KBM-7 (cell line): ENCODE results near the gene LPP.
A peak's percentile ranks its signal among the peaks of the same experiment; 100 is the strongest.

ENCODE experiments used
- DNase-seq: peaks from one replicate; pipeline ENCODE4 v3.0.0-alpha.2; 2015
- in situ Hi-C: fragments of 300-500 bp; cut with MboI; formaldehyde crosslinking; loops from 2 replicates; pipeline ENCODE4 v1.14.3; 2020; ENCODE audit warnings: low sequenced_read_pairs, low pct_unique_long_range_greater_than_20kb, mixed read lengths

The LPP gene

DNA sequence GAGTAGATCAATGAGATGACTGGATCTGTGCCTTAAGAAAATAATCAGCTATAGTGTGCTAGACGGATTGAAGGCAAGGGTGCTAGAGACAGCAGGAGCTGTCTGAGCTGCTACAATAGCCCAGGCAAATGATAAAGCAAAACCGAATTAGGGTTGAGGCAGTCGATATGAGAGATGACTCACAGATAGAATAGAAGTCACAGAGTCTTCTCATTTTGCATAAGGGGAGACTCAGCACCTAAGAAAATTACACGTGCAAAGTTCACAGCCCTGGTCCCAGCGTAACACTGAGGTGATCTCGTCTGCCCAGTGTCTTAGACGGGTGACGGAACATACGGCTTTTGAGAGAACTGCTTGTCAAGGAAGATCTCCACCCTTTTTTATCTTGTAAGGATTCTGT lies 11.6 kb downstream of the LPP start:
- in situ Hi-C loops = no loop called here

DNA sequence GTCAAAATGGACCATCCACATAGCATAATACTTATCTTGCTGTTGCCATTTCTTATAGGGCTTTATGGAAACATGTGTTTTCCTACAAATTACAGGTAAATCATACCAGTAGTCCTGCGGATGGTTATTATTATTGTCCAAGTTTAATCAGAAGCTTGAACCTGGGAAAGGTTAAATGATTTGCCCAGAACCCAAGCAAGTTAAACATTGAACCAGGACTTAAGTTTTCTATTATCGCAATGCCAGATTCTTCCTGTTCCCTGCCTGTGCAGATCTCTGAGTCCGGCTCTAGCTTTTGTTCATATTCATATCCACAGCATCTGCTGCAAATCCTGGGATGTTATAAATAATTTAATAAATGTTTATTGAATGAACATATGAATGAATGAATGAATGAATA lies 12.5 kb downstream of the LPP start:
- no peak for DNase-seq
- in situ Hi-C loops = no loop called here

More for the DNA sequence above, 11.6 kb downstream of the LPP start:
- DNase-seq = no peak

DNA sequence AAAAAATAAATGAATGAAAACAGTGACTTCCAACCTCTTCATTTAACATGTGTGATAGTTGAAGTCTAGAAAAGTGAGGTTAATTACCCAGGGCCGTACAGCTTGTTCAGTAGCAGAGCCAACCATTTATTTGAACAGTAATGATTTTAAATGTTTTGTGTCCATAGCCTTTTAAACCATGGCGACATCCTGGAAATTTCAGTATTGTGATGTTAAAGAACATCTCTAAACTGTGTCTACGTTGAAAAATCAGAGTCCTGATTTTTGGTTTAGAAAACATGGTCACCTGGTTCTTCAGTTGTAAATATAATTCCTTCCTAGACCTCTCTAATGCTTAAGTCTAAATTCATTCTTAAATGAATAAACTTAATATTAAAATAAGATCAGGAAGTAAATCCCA lies 14.2 kb downstream of the LPP start:
- DNase-seq = no peak
- in situ Hi-C loops = no loop called here

DNA sequence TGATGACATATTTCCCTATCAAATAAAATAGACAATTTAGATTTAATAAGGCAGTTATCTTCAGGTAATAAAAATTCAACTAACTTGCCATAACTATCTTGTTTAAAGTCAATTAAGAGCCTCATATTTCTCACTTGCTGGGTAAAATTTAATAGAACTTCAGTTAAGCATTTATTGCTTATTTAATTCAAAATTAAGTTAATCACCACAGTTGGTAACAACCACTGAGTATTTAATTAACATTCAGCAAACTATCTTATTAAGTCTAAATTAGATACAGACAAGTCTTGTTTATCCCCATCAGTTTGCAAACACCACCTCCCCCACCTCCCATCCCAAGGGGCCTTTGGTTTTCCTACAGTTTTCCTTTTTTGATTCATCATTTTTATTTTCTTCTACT lies 14.7 kb downstream of the LPP start:
- in situ Hi-C loops = no loop called here

DNA sequence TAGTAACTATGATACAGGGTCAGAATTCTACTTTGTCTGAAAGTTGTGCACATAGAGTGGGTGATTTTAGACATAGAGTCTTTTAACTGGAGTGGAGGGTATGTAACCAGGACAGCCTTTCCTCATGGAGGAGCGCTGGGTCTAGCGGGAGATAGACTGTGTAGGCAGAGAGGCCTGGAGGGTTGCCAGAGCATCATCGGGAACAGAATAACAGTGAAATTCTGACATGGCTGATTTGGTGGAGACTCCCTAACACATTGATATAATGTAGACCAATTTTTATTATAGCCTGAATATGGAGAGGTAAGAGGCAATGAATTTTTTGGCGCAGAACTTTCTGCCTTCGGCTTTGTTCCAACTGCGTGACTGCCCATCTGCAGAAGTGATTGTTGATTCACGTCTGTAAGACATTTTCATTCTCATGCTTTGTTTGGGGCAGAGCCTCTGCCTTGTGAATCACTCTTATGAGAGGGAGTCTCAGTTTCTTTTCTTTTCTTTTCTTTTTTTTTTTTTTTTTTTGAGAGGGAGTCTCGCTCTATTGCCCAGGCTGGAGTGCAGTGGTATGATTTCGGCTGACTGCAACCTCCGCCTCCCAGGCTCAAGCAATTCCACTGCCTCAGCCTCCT lies 16.0 kb downstream of the LPP start:
- no peak for DNase-seq
- in situ Hi-C loops = no loop called here

More for the DNA sequence above, 14.7 kb downstream of the LPP start:
- DNase-seq = no peak

DNA sequence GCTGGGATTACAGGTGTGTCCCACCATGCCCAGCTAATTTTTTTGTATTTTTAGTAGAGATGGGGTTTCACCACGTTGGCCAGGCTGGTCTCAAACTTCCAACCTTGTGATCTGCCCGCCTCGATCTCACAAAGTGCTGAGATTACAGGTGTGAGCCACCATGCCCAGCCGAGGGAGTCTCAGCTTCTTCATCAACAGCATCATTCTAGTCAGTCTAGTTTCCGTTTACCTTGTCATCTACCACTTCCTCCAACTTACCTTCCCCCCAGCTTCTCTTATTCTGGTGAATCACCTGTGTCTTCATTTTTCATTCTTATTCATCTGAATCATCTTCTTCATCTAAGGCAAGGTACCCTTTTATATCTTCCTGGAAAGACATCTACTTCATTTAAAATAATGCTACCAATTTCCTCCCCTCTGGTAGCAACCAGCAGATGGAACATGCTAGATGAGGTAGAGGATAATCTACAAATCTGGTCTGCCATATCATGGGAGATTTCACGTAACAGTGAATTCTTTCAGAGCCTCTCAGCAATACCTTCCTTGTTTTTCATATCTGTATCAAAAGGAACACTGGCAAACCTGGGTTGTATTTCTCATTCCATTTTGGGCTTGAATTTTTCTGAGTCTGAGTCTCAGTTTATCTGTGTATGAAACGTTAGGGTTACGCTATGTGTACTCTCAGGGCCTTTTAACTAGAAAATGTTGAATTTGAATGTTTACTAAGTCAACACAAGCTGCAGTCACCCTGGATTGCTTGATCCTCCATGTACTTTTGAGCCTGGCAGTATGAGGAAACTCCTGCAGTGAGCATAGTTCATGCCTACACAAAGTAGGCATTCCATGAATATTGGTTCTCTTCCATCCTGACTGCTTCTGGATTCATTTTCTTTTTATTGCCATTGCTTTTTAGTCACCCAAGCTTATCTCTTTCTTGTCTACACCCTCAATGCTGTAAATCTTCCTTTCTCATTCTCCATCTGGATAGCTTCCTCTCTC lies 16.8 kb downstream of the LPP start:
- in situ Hi-C loops = no loop called here
- no peak for DNase-seq

DNA sequence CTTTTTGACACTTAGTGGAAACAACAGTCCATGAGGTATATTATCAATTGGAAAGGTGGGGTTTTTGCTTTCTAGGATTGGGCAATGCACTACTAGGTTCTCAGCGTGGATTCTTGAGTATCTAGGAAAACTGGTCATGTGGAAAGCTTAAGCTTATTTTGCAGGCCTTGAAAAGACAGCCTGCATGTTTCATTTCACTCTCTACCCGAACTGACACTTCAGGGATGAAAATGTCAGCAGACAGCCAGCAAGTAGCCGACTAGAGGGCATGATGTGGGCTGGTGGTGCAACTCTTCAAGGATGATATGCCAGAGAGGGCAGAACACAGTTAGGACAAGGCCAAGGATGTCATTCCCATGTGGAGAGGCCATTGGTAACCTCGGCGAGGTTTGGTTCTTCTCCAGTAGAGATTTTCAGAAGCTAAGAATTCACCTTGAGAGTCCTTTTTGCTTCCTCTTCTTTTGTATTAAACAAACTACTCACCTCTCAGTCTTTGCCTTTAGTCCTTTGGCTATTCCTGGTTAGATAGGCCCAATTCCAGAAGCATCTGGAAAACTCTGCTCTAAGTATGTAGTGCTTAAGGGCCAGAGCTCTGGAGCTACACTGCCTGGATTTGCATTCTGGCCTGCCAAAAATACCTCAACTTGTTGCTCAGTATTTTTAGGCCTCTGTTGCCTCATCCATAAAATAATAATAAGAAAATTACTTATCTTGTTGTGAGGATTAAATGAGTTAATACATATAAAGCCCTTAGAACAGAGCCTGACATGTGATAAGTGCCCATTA lies 17.9 kb downstream of the LPP start:
- no peak for DNase-seq
- in situ Hi-C loops = no loop called here

DNA sequence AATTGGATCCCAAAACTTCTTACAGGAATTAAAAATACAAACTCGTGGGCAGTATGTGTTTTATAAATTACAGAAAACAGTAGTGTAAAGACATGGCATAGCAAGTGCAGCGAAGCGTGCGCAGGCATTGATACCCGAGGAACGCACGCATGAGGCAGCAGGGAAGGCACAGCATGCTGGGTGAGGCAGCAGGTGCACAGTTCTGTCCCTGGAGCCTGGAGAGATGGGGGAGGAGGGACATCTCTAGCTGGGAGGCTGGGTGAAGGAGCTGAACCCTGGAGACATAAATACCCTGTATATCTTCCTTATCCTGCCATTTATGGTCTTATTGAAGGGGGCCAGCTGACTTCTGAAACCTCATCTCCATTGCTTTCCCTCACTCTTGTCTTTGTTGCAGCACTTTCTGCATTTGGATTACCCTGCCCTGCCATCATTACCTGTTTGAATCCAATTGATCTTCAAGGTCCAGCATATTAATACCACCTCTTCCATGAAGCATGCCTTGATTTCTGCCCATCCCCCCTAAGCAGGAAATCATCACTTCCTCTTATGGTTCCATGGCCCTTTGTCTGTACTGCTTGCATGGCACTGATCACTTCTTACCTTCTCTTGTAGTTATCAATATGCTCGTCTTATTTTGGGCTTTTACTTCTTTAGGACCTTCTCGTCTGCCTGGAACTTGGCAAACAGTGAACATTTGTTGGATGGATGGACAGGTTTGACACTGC lies 20.5 kb downstream of the LPP start:
- peak; percentile 18 for DNase-seq
- in situ Hi-C loops = no loop called here

DNA sequence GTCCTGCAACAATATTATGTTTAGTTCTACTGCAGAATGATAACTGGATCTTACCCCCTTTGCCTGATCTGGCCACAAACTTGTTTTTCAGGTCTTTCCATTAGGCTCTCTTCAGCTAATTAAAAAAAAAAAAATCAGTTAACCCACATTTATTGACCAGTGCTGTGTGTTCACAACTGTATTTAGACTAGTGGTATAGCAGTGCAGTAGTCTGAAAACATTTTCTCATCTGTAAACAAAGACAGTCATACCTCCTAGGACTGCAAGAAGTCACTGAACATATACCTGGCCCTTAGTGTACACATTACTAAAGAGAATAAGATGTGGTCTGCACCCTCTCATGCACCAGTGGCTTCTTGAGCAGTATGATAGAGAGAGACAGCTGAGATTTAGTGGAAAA lies 22.5 kb downstream of the LPP start:
- no peak for DNase-seq
- in situ Hi-C loops = no loop called here

DNA sequence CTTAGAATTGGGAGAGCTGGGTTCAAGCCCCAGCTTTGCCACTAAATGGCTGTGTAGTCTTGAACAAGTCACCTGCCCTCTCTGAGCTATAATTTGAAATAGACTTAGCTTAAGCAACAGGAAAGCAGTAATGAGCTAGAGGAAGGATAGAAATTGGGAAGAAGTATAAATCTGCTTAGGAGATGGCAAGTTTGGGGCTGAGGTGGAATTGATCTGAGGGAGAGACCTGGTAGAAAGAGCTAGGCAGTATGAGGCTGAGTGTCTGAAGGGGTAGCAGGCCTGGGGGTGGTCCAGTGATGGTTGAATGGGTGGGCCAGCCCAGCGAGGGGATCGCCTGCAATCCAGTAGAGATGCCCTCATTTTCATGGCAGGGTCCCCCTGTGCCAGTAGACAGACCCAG lies 22.9 kb downstream of the LPP start:
- in situ Hi-C loops = no loop called here
- no peak for DNase-seq

DNA sequence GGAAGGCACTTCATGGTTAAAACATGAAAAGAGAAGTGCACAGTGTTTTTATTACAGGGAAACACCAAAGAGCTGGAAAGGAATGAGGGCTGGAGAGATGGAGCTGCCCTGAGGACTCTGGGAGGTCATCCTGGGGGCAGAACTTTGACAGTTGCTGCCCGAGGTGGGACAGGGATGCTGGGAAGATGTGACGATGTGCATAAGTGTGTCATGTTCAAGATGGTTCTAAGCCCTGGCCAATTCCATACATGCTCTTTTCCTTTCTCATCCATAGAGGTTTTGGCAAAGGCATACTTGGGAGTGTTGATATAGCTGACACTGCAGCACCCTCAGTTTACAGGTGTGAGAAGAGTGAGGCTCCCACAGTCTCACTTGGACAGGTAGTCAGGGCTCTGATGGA lies 23.8 kb downstream of the LPP start:
- in situ Hi-C loops = no loop called here

DNA sequence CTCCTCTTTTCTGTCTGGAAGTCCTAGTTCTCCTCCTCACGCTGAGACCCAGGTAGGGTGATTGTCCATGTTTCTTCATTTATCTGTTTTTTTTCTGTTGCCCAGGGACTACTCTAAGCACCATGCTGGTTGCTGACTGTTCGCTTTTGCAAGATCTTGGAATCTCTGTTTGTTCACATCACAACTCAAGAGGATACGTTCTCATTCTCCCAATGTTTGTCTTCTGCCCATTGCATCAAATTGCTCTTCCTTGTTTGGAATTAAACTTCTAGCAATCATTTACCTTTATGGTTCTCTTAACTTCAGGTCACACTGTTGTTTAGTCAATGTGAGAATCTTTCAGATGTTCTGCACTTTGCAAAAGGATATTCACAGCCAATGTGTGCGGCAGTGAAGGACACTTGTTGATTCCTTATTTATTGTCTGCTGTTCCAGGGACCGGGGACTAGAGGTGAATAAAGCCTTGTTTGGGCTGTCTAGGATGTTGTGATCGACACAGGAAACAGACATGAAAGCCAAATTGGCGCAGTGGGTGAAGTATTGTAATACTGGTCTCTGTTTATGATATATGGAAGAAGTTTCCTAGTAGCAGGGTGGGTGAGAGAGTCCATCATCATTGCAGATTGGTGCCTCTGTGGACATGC lies 24.5 kb downstream of the LPP start:
- no peak for DNase-seq
- in situ Hi-C loops = no loop called here

More for the DNA sequence above, 23.8 kb downstream of the LPP start:
- no peak for DNase-seq

DNA sequence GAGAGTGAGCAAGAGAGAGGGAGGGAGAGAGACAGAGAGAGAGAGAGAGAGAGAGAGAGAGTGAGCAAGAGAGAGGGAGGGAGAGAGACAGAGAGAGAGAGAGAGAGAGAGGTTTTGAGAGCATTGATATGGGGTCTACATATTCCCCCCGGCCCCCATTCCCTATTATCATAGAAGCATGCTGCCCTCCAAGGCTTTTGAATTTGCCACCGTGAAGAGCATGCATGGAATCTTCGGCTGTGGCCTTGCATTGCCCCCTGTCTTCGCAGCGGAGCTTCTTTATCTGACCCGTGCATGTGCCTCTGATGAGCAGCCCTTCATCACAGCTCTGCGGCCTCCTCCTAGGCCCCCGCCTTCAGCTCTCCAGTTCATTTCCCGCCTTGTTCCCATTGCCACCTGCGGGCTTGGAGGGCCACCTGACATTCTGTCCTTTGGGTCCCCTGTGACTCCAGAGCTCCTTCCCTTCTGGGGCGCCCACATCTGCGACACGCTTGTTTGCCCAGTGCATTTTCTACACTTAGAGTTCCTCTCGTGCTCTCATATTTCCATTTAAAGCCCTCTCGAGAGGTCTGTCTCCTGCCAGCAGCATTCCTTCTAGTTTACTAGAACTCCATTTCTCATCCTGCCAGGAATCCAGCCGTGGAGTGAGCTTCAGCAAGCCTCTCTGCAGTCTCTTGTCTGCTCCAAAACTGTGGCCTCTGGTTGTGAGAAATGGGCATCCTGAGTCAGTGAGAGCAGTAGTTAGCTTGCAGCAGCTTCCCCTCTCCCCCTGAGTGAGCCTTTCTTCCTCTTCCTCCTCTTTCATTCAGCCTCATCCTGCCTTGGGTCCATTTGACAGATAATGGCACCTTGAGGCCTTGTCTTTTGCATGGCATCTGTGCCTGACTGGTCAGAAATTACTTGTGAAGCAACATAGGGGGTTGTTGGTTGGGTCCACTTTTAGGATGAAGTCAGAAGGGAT lies 25.3 kb downstream of the LPP start:
- no peak for DNase-seq
- in situ Hi-C loops = no loop called here

DNA sequence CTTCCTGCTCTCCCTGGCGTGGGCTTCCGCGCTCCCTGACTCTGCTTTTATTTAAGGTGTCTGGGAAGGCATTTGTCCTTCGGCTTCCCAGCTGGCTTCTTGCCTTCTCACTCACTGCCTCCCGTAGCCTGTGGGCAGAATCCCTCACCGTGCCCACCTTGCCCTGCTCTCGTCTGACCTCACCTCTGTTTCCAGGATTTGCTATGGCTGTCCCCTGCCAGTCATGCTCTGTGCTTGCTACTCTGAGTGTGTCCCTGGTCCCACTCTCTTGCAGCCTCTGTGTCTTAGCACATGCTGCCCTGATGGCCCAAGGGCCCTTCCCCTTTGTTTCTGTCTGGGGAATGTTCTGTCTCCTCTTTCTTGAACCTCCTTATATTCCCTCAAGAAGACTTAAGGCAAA lies 26.2 kb downstream of the LPP start:
- in situ Hi-C loops = no loop called here
- DNase-seq = no peak

DNA sequence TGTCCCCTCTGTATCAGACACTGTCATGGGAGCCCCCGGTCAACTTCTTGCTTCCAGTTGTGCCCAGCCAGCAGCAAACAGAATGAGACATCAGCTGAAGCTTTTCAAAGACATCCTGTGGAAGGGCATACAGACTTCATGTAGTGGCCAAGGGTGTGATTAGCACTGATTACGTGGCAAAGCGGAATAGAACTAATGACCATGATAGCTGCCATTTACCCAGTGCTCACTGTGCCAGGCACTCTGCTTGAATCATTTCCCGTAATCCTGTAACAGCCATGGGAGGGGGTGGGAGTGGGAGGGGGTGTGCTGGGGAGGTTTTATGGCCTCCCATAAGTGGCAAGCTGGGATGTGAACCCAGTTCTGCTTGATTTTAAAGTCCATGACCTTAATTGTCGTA lies 29.5 kb downstream of the LPP start:
- in situ Hi-C loops = no loop called here
- DNase-seq = no peak

DNA sequence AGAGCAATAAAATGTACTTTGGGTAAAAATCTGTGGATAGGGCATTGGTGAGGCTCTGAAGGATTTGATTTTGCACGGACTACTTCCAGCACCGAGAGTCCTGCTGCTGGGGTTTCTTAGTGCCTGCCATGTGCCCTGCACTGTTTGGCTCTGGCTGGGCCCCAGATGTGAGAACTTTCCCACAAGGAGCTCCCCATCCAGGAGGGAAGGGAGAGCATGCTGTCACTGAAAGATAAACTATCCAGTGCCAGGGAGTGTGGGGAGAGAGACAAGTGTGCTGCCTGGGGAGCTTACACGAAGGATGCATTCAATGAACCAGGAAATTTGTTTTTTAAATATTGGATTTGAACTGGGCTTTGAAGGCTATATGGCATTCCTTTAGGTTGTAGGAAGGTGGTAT lies 30.2 kb downstream of the LPP start:
- in situ Hi-C loops = no loop called here

DNA sequence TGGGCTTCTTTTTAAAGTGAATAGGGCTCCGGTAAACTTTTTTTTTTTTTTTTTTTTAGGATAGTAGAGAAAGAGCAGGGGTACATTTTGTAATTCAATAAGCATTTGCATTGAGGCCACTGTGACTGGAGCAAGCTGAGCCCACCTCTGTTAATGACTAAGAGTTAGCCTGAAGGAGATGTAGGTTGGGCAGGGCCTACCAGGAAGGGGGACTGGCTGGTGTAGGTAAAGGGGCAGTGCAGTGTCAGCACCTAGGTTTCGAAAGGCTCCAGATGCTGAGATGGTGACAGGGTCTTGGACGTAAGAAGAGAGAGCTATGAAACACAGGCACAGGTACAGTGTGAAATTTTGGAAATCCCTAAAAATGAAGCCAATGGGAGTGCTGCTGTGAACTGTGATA lies 30.7 kb downstream of the LPP start:
- in situ Hi-C loops = no loop called here

More for the DNA sequence above, 30.2 kb downstream of the LPP start:
- DNase-seq = no peak

More for the DNA sequence above, 30.7 kb downstream of the LPP start:
- DNase-seq = no peak
